Stimulated activated CD4-positive, alpha-beta T cell treated with anti-CD3 and anti-CD28 coated beads, Interleukin-2, amount 100 ng/mL, for 48 hours (primary cell): ENCODE results near the gene RFX4.

Source experiments
- DNase-seq, 2 donors: peaks; one replicate each; pipeline ENCODE4 v3.0.0-alpha.2; 2020

RFX4 gene

DNA sequence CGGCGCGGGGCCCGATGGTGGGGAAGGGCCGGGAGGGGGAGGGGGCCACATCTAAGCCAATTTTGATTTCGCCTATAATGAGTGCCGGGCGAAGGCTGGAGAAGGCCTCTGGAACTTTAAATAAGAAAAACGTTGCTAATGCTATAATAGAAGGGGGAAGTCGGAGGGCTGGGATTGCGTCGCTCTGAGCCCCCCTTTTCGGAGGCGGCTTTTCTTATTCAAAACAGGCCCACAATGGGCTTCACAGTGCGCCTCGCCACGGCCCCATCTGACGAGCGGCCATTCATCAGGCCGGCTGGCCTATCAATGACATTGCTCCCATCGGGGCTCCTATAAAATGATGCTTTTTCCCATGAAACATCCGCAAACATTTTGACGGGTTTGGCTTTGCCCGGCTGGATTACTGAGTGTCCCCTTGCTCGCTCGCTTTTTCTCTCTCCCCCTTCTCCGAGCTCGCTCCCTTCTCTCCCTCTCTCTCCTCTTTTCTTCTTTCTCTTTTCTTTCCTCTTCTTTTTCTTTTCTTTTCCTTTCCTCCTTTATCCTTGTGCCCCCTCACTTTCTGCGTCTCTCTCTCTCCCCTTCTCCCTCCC, at the start of gene RFX4:
Gene RFX4, plus strand, starts transcription at position 364 of the 590 bp plus-strand sequence. CDS start 317 bp downstream, outside the sequence.
- no peak for DNase-seq

DNA sequence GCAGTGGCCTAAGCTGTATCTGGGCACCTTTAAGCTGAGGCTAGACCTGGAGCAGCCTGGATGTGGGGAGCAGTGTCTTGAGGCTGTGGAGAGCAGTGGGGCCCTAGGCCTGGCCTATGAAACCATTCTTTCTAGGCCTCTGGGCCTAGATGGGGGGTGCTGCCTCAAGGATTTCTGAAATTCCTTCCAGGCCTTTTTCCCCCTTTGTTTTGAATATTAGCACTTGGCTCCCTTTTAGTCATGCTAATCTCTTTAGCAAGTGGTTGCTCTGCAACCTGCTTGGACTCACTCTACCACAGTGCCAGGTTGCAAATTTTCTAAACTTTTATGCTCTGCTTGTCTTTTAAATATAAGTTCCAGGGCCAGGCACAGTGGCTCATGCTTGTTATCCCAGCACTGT, 41.6 kb upstream of the RFX4 start:
- no peak for DNase-seq

DNA sequence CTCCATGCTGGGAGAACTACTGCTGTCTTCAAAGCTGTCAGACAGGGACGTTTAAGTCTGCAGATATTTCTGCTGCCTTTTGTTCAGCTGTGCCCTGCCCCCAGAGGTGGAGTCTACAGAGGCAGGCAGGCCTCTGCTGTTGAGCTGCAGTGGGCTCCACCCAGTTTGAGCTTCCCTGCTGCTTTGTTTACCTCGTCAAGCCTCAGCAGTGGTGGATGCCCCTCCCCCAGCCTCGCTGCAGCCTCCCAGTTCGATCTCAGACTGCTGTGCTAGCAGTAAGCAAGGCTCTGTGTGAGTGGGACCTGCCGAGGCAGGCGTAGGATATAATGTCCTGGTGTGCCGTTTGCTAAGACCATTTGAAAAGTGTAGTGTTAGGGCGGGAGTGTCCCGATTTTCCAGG, 31.4 kb upstream of the RFX4 start:
- DNase-seq = no peak

DNA sequence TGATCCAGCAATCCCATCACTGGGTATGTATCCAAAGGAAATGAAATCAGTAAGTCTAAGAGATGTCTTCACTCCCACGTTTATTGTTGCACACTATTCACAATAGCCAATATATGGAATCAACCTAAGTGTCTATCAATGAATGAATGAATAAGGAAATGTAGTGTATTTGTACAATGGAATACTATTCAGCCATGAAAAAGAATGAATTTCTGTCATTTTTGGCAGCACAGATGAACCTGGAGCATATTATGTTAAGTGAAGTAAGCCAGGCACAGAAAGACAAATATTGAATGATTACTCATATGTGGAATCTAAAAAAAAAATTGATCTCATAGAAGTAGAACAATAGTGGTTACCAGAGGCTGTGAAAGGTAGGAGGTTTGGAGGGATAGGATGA, 30.6 kb upstream of the RFX4 start:
- no peak for DNase-seq

DNA sequence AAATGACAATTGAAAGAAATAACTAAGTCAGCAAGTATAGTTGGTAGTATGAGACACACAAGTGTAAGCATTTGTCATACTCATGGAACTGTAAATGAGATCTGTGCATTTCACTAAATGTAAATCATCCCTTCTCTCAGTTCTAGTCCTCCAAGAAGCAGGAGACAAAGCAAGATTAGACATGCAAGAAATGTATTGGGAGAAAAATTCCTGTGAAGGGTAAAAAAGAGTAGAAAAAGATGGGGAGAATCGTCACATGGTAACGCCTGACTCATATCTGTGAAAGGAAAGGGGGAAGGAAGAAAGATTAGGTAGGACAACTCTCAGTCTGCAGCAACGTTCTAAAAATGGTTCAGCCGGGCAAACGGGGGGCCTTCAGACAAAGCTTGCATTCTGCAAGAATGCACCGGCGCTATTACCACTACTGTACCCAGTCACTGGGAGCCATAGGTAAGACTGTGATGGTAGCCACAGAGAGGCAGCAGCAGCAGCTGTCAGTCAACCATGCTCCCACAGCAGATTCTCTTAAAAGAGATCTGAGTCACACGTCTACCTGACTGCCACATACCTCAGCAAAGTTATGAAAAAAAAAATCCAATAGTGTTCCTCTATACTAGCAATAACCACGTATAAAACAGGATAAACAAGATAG, 18.0 kb upstream of the RFX4 start:
- no peak for DNase-seq

DNA sequence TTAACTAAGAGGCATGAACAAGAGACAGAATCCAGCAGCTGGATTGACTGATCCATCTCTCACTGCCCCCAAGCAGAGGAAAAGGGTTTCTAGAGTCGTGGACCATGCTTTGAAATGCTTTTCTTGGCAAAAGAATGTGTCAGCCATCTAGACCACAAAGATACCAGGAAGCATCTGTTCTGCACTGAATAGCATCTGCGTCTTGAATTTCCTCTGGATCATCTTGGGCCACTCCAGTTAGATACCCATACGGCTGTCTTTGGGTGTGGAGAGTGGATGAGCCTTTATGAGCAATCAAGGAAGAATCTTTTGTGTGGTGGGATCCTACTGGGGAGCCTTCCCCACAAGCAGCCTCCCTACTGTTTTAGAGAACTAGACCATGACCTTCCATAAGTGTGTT, 16.0 kb upstream of the RFX4 start:
- no peak for DNase-seq

DNA sequence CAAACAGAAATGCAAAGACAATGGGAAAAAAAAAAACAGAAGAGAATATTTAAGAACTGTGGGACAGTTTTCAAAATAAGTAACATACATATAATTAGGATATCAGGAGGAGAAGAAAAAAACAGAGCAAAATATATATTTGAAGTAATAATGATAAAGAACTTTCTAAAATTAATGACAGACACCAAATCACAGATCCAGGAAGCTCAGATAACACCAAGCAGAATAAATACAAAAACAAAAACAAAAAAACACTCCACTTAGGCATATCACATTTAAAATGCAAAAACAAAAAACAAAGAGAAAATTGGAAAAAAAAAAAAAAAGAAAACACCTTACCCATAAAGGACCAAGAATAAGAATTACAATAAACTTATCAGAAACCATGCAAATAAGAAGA, 9.6 kb upstream of the RFX4 start:
- no peak for DNase-seq

DNA sequence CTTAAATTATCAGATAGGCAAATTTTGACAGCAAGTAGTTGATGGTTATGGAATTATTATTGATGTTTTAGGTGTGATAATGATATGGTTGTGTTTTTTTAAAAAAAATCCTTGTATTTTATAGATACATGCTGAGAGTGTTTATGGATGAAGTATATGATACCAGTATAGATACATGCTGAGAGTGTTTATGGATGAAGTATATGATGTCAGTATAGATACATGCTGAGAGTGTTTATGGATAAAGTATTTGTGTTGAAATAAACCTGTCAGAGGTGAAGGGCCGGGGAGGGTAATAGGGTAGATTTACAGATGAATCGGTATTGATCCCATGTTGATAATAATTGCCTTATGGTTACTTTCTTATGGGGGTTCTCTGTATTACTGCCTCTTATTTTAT, 6.0 kb upstream of the RFX4 start:
- no peak for DNase-seq

DNA sequence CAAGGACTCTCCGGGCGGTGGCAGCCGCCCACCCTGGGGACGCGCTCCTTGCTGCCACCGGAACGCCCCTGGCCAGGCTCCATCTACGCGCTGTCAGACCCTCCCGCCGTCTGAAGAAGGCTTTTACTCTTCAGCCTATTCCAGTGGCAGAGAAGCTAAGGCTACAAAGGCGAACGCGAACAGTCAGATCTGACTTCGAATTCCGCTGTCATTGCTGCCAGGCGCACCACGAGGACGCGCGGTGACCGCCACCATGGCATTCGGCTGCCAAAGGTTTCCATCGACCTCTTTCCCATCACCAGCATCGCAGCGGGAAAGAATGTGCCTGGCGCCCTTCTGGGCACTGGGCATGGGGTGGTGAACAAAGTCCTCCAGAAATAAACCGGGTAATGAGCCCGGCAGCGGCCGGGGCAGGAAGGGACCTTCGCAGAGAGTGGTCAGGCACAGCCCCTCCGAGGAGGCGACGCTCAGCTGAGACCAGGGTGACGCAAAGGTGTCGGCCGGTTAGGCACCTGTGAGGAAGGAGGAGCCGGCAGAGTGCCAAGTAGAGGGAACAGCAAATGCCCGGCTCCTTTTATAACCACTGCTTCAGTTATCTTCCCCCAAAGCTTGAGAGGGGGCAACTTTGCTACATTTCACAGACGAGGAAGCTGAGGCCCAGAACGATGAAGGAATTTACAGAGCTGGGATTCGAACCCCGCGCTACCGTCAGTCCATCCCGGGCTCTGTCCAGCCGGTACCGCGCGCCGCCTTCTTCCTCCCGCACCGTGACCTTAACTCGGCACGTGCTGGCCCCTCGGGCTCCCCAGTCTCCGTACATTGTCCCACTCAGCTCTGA, 1.9 kb upstream of the RFX4 start:
- no peak for DNase-seq

DNA sequence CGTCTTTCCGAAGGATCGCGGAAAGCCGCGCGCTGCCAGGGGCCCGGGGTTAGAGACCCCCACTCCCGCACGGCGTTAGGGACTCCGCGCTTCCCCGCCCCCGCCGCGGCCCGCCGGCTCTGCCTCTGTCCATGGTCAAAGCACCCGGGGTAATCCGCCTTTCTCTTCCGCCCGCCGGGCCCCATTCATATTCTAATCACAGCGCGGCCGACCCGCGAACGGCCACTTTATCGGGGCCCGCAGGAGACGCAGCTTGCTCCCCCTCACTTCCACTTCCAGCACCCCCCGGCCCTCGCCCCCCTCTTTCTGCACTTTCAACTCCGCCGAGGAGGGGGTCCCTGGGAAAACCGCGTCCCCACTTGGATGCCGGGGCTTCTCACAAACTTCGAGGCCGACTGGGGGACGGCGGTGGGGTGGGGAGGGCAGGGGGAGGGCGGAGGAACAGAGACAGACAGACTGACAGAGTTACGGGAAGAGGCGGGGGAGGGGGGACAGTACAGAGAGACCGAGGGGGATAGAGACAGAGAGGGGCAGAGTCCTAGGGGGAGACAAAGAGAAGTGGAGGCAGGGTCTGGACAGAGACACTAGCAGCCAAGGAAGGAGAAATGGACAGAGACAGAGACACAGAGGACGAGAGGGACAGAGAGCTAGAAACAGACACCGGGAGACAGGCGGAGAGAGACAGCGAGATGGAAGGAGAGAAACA, 1.1 kb upstream of the RFX4 start:
- DNase-seq = no peak

DNA sequence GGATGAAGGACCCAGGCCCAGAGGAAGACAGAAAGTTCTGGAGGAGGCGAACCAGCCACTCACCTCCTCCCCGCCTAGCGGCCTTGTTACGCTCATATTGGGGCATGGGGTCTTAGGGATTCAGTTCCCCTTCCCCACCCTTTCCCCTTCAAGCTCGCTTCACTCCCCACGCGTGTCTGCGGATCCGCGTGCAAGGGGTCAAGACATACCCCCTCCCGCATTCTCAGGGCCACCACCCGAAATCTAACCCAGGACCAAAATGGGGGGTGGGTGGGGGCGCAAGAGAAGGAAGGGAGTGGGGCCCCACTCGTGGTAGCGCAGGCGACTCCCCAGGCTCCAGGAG, 584 bp upstream of the RFX4 start:
- no peak for DNase-seq

DNA sequence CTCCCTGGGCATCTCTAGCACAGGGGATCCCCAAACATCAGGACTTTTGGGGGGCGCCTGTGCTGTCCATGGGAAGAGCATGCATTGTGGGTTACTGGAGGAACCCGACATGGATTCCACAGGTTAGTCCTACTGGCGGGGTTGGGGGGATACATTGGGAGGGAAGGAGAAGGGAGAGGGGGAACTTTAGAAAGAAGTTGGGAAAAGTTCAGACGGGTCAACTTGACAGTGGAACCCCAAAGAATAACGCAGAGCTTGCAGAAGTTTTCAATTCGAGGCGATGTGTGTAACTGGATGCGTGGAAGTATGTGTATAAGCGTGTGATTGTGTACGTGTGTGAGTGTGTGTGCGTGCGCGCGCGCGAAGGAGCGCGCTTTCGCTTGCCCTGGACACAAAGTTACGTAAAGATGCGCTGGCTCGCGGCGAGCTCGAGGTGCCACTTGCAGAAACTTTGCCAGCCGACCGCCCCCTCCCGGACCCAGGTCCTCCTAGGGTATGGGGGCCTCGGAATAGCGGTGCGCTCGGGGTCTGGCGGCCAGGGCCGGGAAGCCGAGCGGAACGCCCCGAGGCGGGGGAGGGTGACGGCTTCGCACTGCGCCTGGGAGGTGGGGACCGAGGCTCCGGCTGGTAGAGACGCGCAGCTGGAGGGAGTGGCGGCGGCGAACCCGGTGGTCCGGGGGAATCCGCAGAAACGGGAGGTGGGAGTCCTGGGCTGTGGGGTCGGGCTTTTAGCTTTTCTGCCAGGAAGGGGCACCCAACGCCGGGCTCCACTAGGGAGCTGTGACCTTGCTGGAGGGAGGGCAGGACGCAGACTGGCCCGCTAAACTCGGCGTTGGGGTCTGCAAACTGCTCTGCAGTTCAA, 669 bp downstream of the RFX4 start:
- no peak for DNase-seq

DNA sequence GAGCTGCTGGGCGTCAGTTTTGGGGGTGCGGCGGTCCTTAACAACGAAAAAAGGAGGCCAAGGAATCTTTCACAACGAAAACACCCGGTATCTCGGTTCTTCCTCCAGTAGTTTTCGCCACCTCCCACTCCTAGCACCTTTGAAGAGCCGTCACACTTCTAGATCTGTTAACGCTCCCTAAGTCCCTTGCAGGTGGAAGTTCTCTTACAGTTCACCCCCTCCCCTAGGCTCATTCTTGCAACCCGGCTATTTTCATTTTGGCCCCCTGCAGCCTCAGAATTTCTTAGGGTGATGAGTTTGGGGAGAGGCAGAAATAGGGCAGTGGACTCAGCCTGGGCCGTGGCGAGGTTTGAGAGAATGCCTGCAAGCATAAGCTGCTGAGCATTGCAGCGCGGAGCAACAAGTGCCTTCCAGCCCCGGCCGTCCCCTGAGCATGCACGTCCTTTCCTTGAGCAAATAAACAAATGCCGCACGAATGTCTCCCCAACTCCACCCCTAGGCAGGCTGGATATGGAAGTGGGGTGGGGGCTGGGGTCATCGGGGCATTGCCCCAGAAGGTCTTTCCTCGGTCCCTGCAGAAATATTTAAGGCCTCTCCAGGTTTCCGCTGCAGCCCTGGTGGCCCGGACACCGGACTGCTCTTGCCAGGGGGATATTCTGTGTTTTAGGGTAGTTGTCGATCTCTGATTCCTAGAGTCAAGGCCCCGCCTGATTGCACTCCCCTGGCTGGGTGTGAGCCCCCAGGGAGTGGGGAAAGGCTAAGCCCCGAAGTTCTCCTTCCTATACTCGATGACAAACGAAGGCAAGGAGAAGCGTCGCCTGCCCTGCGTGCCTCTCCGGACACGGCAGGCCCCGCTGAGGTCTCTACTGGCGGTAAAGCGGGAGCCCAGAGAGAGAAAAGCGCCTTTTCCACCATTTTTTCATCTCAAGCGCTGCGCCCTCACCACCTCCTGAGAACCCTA, 1.6 kb downstream of the RFX4 start:
- DNase-seq = no peak

DNA sequence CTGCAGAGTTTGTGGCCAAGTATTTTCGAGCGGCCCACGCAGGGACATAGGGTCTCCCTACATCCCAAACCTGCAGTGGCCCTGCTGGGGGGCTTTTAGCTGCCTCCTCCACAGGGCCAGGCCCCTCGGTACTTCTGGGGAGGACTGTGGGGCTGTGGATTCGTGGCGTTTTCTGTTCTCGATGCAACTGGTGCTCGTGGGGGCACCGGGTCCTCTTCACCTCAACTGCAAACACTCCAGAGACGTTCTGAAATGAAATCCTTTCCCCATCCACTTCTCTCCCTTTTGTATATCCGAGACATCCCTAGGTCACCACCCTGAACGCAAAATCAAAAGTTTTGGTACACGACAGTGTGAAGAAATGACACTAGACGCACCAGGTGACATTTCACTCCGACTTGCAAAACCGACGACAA, 2.3 kb downstream of the RFX4 start:
- DNase-seq = no peak

DNA sequence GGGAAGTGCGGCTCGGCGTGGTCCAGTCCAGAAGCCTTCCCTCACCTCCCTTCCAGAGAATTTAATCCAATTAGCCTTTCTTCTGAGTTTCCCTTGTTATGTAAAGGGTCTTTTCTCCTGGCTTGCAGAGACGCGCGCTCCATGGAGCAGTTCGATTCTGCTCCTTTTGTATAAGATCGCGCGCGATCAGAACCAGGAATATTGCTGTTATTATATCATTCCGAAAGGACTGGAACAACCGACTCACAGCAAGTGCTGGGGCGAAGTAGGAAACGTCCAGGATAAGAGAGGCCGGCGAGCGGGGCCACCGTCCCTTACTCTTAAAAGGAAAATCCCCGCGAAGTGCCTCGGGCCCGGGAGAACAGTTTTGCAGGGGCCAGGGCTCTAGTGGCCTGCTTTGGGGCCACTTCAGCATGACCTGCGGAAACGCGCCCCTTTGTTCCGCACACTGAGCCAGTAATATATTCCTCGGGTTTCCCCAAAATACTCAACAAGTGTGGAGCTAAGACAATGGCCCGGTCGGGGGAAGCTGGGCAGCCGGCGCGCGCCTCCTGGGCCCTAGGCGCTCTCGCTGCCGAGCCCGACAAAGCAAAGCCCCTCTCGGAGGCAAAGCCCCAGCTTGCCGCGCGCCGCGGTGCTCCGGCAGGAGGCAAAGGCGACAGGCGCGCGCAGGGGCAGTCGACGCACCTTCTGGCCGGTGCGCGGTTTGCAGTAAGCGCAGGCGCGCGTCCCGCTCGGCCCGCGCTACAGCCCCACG, 2.9 kb downstream of the RFX4 start:
- no peak for DNase-seq

DNA sequence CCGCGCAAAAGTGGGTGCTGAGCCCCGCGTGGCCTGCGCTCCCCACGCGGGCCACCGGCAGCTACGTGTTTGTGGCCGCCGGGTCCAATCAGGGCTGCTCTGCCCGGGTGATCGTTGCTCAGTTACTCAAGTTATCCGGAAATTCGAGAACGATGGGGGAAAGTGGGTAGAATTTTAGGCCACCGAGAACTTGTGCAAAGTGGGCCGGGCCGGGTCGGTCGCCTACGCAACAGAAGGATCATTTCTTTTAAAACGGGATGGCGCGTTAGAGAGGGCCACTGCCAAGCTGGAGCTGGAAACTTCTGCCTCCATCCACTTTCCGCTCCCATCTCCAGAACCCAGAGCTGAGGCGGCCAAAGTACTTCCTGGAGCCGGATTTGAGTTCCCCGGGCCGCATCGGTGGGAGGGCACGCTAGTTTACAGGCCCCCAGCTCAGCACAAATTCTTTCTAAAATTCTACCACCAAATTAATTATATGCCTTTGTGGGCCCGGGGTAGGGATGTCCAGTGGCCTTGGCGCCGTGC, 3.5 kb downstream of the RFX4 start:
- DNase-seq = no peak

DNA sequence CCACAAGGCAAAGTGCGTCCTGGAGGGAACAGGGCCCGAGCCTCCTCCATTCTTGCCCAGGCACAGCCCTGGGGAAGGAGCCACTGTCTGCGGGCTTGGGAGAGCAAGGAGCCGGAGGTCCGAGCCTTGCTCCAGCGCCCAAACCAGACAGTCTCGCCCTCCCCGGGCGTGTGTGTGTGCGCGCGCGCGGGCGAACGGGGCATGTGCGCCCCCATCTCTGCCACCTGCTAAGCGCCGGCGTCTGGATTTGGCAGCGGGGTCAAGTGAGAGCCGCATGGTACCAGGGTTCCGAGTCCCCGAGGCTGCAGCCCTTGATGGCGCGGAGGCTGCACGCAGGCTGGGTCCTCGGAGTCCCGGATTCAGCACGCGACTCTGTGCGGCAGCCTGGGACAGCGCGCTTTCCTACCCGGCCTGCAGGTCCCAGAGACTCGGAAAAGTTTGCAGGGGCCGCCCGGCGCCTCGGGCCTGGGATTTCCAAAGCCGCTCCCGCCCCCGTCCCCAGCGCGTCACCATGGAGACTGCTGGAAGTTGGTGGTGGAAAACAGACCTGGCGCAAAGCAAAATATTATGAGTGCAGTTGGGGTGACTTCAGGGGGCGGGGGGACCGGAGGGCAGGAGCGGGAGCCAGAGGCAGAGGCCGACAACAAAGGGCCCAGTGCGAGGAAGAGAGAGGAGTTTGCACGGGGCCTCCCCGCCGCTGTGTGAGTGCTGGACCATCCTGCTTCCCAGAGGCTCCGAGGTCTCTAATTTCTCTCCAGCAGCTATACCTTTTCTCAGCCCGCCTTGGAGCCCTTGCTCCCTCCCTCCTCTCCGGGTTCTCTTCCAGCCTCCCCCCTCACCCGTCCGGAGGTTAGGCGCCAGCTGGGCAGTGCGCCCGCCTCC, 4.2 kb downstream of the RFX4 start:
- DNase-seq = no peak

DNA sequence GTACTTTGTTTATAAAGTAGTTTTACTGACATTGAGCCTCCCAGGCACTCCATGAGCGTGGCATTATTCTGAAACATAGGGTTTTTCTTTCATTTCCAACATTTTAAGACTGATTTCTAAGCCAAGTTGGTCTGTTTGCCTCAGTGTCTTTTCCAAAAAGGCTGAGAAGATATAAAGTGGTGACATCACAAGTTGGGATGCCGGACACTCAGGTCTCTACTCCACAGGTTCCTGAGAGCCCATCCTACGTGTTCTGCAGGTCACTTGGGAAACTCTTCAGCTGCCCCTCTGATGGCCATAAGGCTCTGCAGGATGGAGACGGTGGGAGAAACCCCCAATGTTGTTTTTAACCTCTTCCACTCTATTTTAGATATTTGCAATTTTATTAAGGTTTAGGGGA, 6.0 kb downstream of the RFX4 start:
- no peak for DNase-seq

DNA sequence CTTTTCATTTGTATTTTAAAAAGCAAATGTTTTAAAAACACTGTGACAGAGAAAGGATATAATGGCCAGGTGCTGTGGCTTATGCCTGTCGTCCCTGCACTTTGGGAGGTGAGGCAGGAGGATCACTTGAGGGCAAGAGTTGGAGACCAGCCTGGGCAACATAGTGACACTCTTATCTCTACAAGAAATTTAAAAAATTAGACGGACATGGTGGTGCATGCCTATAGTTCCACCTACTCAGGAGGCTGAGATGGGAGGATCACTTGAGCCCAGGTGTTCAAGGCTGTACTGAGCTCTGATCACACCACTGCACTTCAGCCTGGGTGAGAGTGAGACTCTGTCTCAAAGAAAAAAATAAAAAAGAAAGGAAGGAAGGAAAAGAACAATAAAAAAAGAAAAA, 7.8 kb downstream of the RFX4 start:
- DNase-seq = no peak
